Measurements from ENCODE around the gene FN1.

Gene FN1

DNA sequence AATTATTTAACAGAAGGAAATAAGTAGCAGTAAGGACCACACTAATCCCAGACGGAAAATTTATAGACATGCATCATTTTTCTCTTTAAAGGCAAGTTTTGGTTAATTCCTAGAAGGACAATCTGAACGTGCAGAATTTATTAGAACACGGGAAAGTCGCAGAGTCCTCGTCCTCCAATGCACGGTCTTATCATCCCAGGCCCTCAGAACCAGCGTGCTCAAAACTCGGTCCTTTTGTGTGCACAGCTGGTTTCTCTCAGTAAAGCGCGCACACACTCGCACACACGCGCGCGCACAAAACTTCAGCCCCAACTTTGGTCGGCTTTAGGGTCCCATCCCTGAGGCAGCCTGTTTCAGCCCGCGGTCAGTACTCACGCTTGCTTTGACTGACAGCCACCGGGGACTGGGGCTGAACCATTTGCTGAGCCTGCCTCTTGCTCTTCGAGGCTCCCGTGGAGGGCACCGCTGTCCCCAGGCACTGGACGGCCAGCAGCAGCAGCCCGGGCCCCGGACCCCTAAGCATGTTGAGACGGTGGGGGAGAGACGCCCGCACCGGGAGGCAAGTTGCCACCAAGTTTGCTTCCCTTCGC lies 493 bp downstream of the FN1 start:
- DNase-seq (ENCODE audit: low read depth): no peak
- peak overlapping the region; percentile 67 for H3K4me3 ChIP-seq (ENCODE audit: low read length)
- no peak for TF ChIP-seq CTCF (IDR thresholded peaks at IDR 0.05; ENCODE audit: insufficient read depth, low read depth, low read length, missing control alignments)

GRCh38 chr2:215434447-215435279 lies 1.2 kb downstream of the FN1 start:
- no peak for DNase-seq (ENCODE audit: low read depth)
- no peak for TF ChIP-seq CTCF (IDR thresholded peaks at IDR 0.05; ENCODE audit: insufficient read depth, low read depth, low read length, missing control alignments)
- H3K4me3 ChIP-seq (ENCODE audit: low read length): no peak overlapping the region

GRCh38 chr2:215432759-215433594 lies 2.9 kb downstream of the FN1 start:
- no peak for TF ChIP-seq CTCF (IDR thresholded peaks at IDR 0.05; ENCODE audit: insufficient read depth, low read depth, low read length, missing control alignments)

GRCh38 chr2:215431778-215432758 lies 3.8 kb downstream of the FN1 start:
- no peak for DNase-seq (ENCODE audit: low read depth)
- H3K4me3 ChIP-seq (ENCODE audit: low read length): no peak overlapping the region
- no peak for TF ChIP-seq CTCF (IDR thresholded peaks at IDR 0.05; ENCODE audit: insufficient read depth, low read depth, low read length, missing control alignments)

More at GRCh38 chr2:215432759-215433594, 2.9 kb downstream of the FN1 start:
- no peak overlapping the region for H3K4me3 ChIP-seq (ENCODE audit: low read length)
- DNase-seq (ENCODE audit: low read depth): no peak

- DNase-seq (ENCODE audit: low read depth): no peak
- no peak for TF ChIP-seq CTCF (IDR thresholded peaks at IDR 0.05; ENCODE audit: insufficient read depth, low read depth, low read length, missing control alignments)
- no peak overlapping the region for H3K4me3 ChIP-seq (ENCODE audit: low read length)
Measured at GRCh38 chr2:215431290-215431689, 4.6 kb downstream of the FN1 start.

All from epithelial cell of esophagus (primary cell).